ENCODE results near the gene ASXL1.

- TF ChIP-seq POLR2AphosphoS5 (IDR thresholded peaks at IDR 0.05; ENCODE audit: low read depth, low read length) (no peak), POLR2A (IDR thresholded peaks at IDR 0.05; ENCODE audit: low read depth, low read length) (no peak), TAF1 (IDR thresholded peaks at IDR 0.05; ENCODE audit: borderline replicate concordance, low read depth, low read length) (no peak)
Measured at GRCh38 chr20:32330555-32330897, 27.6 kb upstream of the ASXL1 start.
